Measurements from ENCODE around the gene BLTP3B.
"Not testable (repeated sequence)": the region's sequence is repeated elsewhere in the genome, so short reads cannot be mapped to it uniquely, and the experiment has no call there.

The BLTP3B gene

DNA sequence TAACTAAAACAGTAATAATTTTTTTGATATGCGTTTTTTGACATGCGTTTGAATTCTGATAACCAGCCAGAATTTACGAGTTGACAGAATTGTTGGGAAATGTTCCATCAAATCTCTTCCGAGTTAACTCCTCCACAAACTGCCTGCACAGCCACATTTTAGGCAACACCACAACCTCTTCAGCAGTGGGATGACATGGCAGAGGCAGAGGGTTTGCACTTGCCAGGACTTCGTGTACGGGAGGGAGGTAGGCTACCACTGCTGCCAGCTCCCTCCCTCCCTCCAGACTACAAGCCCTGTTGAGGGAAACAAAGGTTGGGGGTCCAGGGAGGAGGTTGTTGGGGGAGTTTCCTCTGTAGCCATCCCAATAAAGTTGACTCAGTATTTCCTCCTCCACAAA, 43.4 kb upstream of the BLTP3B start:
- no peak for DNase-seq (ENCODE audit: low spot score)
- in situ Hi-C loops (cut with MboI; ENCODE audit: low sequenced_read_pairs, unreplicated experiment): no loop called here
- TF ChIP-seq, protein P1, sequence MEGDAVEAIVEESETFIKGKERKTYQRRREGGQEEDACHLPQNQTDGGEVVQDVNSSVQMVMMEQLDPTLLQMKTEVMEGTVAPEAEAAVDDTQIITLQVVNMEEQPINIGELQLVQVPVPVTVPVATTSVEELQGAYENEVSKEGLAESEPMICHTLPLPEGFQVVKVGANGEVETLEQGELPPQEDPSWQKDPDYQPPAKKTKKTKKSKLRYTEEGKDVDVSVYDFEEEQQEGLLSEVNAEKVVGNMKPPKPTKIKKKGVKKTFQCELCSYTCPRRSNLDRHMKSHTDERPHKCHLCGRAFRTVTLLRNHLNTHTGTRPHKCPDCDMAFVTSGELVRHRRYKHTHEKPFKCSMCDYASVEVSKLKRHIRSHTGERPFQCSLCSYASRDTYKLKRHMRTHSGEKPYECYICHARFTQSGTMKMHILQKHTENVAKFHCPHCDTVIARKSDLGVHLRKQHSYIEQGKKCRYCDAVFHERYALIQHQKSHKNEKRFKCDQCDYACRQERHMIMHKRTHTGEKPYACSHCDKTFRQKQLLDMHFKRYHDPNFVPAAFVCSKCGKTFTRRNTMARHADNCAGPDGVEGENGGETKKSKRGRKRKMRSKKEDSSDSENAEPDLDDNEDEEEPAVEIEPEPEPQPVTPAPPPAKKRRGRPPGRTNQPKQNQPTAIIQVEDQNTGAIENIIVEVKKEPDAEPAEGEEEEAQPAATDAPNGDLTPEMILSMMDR (IDR thresholded peaks at IDR 0.05; ENCODE audit: borderline replicate concordance, control extremely low read depth, extremely low read depth, insufficient read depth, missing control alignments): no peak

DNA sequence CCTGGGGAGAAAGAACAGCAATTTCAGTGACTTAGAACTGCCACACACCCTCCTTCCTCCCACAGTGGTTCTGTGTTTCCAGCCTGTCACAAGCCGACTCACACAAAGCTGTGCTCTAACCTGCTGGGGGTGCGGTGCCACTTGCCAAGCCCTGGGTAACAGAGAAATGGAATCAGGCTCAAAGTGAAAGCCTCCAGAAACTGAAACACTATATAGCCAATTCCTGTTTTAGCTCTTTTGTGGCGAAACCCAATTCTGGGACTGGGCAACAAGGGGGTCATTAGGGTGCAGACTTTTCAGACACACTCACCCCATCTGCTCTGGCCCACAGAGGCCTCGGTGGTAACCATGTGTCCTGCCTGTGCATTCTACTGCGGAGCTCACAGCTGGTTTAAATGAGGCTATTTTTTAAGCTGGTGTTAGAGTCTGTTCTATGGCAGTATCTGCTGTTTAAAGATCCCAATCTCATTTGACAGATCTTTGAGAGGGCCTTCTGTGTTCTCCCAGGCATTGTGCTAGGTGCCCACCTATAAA, 42.8 kb upstream of the BLTP3B start:
- TF ChIP-seq, protein P1 (IDR thresholded peaks at IDR 0.05; ENCODE audit: borderline replicate concordance, control extremely low read depth, extremely low read depth, insufficient read depth, missing control alignments): no peak
- DNase-seq (ENCODE audit: low spot score): no peak
- in situ Hi-C loops (cut with MboI; ENCODE audit: low sequenced_read_pairs, unreplicated experiment): no loop called here

DNA sequence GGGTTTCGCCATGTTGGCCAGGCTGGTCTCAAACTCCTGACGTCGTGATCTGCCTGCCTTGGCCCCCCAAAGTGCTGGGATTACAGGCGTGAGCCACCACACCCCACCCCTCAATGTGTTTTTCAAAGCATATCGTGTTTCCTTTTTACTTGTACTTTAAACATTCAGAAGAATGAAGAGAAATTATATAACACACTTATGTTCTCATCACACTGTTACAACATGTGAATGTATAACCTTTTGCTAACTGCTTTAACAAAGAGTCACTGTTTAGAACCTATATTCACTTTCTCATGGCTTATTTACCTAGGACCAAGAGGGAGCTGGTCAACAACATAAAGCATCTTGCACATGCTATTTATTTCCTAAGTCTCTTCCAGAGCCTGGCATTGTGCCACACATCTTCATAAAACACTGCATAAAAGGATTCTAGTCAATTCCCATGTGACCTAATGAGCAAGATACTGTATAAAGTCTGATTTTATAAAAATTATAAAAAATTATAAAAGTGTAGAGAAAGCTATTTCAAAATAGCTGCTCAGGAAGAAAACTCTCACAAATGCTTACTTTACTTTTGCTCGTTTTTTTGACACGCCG, 42.0 kb upstream of the BLTP3B start:
- in situ Hi-C loops (cut with MboI; ENCODE audit: low sequenced_read_pairs, unreplicated experiment): no loop called here
- no peak for DNase-seq (ENCODE audit: low spot score)
- TF ChIP-seq, protein P1 (IDR thresholded peaks at IDR 0.05; ENCODE audit: borderline replicate concordance, control extremely low read depth, extremely low read depth, insufficient read depth, missing control alignments): no peak

DNA sequence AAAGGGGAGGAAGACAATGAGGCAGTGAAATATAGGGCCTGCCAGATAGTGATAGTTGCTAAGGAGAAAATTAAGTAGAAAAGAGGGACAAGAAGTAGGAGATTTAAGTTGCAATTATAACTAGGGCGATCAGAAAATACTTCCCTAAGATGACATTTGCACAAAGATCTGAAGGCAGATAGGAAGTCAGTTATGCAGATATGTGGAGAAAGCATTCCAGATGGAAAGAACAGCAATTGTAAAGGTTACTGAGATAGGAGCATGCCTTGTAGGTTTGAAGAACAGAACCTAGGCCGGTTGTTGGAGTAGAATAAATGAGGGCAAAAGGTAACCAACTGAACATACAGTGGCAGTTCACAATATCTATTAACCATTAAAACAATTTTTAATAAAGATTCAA, 36.6 kb upstream of the BLTP3B start:
- TF ChIP-seq, protein P1 (IDR thresholded peaks at IDR 0.05; ENCODE audit: borderline replicate concordance, control extremely low read depth, extremely low read depth, insufficient read depth, missing control alignments): no peak
- in situ Hi-C loops (cut with MboI; ENCODE audit: low sequenced_read_pairs, unreplicated experiment): no loop called here
- no peak for DNase-seq (ENCODE audit: low spot score)

DNA sequence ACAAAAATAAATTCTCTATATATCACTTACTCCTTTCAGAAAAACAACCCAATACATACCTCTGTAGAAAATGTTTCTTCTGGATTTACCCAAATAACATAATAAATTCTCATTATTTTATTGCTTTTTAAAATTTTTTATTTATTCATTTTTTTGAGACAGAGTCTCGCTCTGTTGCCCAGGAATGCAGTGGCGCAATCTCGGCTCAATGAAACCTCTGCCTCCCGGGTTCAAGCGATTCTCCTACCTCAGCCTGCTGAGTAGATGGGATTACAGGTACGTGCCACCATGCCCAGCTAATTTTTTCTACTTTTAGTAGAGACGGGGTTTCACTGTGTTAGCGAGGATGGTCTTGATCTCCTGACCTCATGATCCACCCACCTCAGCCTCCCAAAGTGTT, 33.8 kb upstream of the BLTP3B start:
- DNase-seq (ENCODE audit: low spot score); in situ Hi-C loops (cut with MboI; ENCODE audit: low sequenced_read_pairs, unreplicated experiment): not testable (repeated sequence)

DNA sequence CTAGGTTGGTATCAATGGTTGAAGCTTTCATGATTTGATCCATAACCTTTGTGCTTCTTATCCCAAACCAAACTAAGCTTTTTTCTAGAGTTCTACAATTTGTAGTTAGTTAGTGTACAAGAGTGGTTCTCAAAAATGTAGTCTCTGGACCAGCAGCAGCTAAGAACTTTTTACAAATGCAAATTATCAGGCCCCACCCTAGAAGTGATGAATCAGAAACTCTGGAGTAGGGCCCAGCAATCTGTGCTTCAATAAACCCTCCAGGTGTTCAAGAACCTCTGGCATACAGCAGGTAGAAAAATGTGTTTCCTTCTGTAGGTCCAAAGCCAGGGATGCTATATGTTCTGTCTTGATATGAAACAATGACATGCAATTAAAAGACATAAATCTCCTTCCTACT, 31.8 kb upstream of the BLTP3B start:
- TF ChIP-seq, protein P1 (IDR thresholded peaks at IDR 0.05; ENCODE audit: borderline replicate concordance, control extremely low read depth, extremely low read depth, insufficient read depth, missing control alignments): no peak
- in situ Hi-C loops (cut with MboI; ENCODE audit: low sequenced_read_pairs, unreplicated experiment): no loop called here
- no peak for DNase-seq (ENCODE audit: low spot score)

DNA sequence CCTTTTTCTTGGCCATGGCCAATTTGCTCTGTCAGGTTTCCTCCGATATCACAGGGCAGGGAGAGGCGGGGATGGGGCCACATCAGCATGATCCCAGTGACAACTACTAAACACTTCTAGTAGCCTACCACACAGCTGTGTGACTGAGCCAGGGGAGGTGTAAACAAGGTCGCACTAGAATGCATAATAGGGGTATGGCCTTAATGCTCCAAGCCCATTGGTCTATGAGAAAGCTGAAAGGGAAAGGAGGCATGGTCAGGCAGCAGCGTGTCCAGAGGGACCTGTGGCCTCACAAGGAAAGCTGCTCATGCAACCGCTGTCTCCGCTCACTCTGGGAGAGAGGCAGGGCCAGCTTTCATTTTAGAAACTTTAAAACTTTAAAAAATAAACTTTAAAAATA, 30.4 kb upstream of the BLTP3B start:
- TF ChIP-seq, protein P1 (IDR thresholded peaks at IDR 0.05; ENCODE audit: borderline replicate concordance, control extremely low read depth, extremely low read depth, insufficient read depth, missing control alignments): no peak
- no peak for DNase-seq (ENCODE audit: low spot score)
- in situ Hi-C loops (cut with MboI; ENCODE audit: low sequenced_read_pairs, unreplicated experiment): no loop called here

All from GM13976 (cell line).